ENCODE results near the gene ACOD1. TPM values are rescaled to one million over a fixed set of nuclear protein-coding genes. Genes with fewer than 3 reads are reported as not detected.

The ACOD1 gene
- total RNA-seq, 1 experiment from 2014 or later, result not detected

- Mint-ChIP-seq H3K27me3 (ENCODE audit: low read depth) (peaks cover 2% of the 10 kb centered on the region; the same call in 1 of the 2 replicates), H3K4me1 (peaks cover 3 to 5% of the 10 kb centered on the region in 2 experiments; a peak in 2 of 4 replicates), H3K9me3 (no peaks in the 10 kb centered on the region; a peak in 1 of 5 replicates), H3K27ac (no peak overlapping the region), H3K4me3 (no peak overlapping the region), H3K36me3 (ENCODE audit: insufficient read depth in 1 of 3, low read depth in 3 of 3) (no peaks in the 10 kb centered on the region; a peak in 1 of 7 replicates)
- no peak for DNase-seq
- H2BK20ac ChIP-seq (ENCODE audit: low read depth, low read length, poor library complexity, severe bottlenecking), result no peak overlapping the region
- H4K91ac ChIP-seq (ENCODE audit: insufficient read length, low read depth, low read length), result no peak overlapping the region
- WGBS (ENCODE audit: extremely low coverage, insufficient read length, low lambda C conversion rate), result no CpG with 5 or more reads among the region's 5 CpGs
- no peak overlapping the region for H2BK5ac ChIP-seq (ENCODE audit: insufficient read length, low read length)
- H3T11ph ChIP-seq (ENCODE audit: low read length), result no peak overlapping the region
- no peak overlapping the region for H3K27ac ChIP-seq (ENCODE audit: insufficient read length, low read depth, low read length)
- H3K79me1 ChIP-seq (ENCODE audit: insufficient read depth, low read depth, low read length, poor library complexity, severe bottlenecking), result no peaks in the 10 kb centered on the region
- H3K9ac ChIP-seq (ENCODE audit: extremely low read depth, insufficient read length, low read length), result no peak overlapping the region
- no peak overlapping the region for H4K5ac ChIP-seq (ENCODE audit: insufficient read length, low read depth, low read length)
- H2AFZ ChIP-seq (ENCODE audit: low read length), result no peak overlapping the region
- H3K23me2 ChIP-seq (ENCODE audit: insufficient read length, low read depth, low read length, poor library complexity, severe bottlenecking), result no peaks in the 10 kb centered on the region
- no peaks in the 10 kb centered on the region for H3K9me3 ChIP-seq (ENCODE audit: control insufficient read depth, low read depth, low read length)
- no peak overlapping the region for H2BK12ac ChIP-seq (ENCODE audit: insufficient read length, low read depth, low read length)
- H3K4me1 ChIP-seq (ENCODE audit: insufficient read depth, low read length), result no peaks in the 10 kb centered on the region
- H3K79me2 ChIP-seq (ENCODE audit: insufficient read depth, low read length), result no peaks in the 10 kb centered on the region
- no peak overlapping the region for H3K23ac ChIP-seq (ENCODE audit: insufficient read length, low read depth, low read length)
- no peaks in the 10 kb centered on the region for H3K27me3 ChIP-seq (ENCODE audit: insufficient read depth, low read length)
- no peak overlapping the region for H3K56ac ChIP-seq (ENCODE audit: insufficient read length, low read depth, low read length)
- no peak overlapping the region for H3K18ac ChIP-seq (ENCODE audit: insufficient read length, low read depth, low read length)
- H2BK120ac ChIP-seq (ENCODE audit: low read depth, low read length, poor library complexity, severe bottlenecking), result no peak overlapping the region
- TF ChIP-seq CTCF (conservative IDR thresholded peaks at IDR 0.05), result no peak
- H3K4me2 ChIP-seq (ENCODE audit: insufficient read depth, insufficient read length, low read length), result no peak overlapping the region
- no peak overlapping the region for H3K4ac ChIP-seq (ENCODE audit: low read depth, low read length)
- no peak overlapping the region for H2AK5ac ChIP-seq (ENCODE audit: insufficient read length, low read length)
- H4K8ac ChIP-seq (replicated peaks; ENCODE audit: insufficient read length, low read depth, low read length), result no peak overlapping the region
- no peak overlapping the region for H2BK15ac ChIP-seq (ENCODE audit: low read depth, low read length)
- H3K14ac ChIP-seq (ENCODE audit: insufficient read depth, low read length), result no peak overlapping the region
- H4K20me1 ChIP-seq (ENCODE audit: control insufficient read depth, insufficient read depth, insufficient read length), result no peaks in the 10 kb centered on the region
Measured at GRCh38 chr13:76927955-76928354, 20.4 kb upstream of the ACOD1 start.

All from H9 (cell line).